GM12872 (cell line): ENCODE results near the gene CEP70.

Experiments used
- TF ChIP-seq, protein P1 (sequence below): IDR thresholded peaks from 3 replicates; pipeline ENCODE4 v1.5.1; 2011; ENCODE audit warnings: low read depth, mild to moderate bottlenecking, low read length, moderate library complexity; ENCODE audit not compliant: insufficient read depth

The CEP70 gene

DNA sequence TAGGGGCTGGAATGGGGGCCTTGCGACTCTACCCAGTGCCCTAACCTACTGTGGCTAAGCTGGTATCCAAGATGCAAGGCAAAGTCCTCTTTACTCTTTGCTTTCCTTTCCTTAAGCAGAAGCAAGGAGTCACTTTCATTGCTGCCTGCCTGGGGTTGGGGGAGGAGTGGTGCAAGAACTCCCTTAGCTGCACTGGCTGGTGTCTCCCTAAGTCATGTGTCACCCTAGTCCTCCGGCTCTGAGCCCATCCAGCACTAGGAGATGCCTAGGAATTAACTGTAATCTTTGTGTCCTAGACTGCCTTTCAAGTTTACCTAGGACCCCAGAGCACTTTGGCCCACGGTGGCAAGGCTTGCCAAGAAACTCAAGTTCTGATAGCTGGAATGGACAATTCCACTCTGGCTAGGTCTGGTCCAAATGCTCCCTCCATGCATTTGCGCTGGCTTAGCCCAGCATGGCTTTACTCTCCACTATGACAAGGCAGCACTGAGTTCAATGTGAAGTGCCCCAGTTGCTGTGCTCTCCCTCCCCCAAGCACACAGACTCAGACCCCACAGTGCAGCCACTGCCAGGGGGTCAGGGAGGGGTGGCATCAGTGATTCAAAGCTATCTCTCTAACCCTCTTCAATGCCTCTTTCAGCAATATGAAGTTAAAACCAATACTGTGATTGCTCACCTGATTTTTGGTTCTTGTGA is 100.9 kb downstream of the CEP70 start:
- TF ChIP-seq, protein P1, sequence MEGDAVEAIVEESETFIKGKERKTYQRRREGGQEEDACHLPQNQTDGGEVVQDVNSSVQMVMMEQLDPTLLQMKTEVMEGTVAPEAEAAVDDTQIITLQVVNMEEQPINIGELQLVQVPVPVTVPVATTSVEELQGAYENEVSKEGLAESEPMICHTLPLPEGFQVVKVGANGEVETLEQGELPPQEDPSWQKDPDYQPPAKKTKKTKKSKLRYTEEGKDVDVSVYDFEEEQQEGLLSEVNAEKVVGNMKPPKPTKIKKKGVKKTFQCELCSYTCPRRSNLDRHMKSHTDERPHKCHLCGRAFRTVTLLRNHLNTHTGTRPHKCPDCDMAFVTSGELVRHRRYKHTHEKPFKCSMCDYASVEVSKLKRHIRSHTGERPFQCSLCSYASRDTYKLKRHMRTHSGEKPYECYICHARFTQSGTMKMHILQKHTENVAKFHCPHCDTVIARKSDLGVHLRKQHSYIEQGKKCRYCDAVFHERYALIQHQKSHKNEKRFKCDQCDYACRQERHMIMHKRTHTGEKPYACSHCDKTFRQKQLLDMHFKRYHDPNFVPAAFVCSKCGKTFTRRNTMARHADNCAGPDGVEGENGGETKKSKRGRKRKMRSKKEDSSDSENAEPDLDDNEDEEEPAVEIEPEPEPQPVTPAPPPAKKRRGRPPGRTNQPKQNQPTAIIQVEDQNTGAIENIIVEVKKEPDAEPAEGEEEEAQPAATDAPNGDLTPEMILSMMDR = no peak

DNA sequence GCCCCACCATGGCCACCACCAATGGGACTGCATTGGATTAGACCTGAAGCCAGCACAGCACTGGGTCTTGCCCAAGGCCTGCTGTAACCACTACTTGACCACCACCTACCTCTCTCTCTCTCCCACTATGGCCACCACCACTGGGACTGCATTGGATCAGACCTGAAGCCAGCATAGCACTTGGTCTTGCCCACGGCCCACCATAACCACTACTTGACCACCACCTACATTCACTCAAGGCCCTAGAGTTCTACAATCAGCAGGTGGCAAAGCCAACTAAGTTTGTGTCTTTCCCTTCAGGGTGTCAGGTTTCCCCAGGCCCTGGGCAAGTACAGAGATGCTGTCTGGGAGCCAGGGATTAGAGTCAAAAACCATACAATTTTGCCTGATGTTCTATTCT is 102.1 kb downstream of the CEP70 start:
- TF ChIP-seq, protein P1 = no peak

DNA sequence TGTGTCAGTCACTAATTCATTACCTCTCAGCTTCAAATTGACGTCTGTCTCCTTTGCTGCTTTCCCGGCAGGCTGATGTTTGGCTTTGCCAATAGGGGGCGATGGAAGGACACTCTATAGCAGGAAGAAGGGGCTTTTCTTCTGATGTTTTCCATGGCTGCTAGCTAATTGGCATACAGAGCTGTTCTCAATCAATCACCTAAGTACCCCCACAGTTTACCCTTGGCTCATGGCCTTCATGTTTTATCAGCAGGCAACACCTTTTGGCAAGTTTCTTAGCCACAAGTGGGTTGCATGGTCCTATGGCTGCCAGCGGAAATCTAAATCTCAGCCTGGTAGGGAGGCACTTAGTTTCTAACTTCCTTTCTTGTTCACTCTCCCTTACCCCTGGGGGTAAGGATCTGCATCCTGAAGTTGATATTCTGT is 114.6 kb downstream of the CEP70 start:
- TF ChIP-seq, protein P1 = peak; percentile 87

DNA sequence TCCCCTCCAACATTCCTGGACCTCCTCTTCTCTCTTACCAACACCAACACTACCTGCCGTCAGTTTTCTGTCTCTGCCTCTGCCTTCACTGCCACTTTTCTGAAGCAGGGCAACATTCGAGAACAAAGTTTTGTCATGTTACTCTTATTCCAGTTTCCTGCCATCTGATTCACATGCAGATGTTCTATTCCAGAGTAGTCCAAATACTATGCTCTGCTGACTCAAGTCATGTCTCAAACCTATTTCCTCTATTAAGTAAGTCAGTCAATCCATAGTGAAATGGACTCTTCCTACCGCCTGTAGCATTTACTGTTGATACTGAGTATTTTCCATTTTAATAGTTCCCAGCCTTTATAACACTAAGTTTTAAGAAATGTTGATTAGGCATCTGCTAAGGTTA is 116.3 kb downstream of the CEP70 start:
- TF ChIP-seq, protein P1 = no peak

DNA sequence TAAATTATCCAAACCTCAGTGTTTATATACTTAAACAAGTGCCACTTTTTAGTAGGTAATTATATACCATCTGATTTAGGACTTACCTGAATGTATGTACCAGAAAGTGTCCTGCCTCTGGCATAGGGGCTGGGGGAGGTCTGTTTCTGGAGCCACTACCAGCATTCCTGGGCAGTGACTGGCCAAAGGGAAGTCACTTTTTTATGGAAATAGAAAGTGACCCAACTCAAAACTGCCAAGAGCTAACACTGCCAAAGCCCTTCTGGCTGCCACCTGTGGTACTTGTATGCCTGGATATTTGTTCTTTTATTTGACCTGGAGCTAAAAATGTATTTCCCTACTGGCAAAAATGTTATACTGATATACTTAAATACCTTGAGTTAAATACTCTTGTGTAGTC is 116.9 kb downstream of the CEP70 start:
- TF ChIP-seq, protein P1 = no peak

DNA sequence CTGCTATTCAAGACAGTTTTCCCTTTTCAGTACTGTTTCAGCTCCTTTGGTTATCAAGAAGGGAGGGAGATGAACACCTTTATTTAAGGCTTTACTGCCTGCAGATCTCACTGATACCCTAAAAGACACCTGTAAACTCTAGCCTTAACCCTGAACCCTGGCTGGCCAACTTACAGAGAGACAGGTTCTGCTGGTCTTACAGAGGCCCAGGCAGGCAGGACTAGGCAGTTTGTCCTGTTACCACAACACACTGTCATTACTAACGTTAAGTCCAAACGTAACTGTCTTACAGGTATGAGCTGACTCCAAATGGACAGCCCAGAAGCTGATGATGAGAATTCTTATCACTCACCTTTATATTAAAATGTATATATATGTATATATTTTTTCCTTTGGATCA is 117.5 kb downstream of the CEP70 start:
- TF ChIP-seq, protein P1 = no peak

DNA sequence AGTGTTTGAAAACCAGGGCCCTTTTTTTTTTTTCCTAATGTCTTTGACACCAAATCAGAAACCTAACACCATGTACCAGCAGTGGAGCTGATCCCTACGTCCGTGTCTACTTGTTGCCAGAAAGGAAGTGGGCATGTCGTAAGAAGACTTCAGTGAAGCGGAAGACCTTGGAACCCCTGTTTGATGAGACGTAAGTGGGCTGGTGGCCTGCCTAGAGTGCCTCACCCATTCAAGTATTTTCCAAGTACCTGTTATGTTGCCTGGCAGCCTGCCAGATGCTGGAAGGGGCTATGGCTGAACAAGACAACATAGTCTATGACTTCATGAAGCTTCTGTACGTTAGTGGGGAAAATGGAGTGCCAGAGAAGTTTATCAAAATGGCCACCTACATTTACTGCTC is 119.9 kb downstream of the CEP70 start:
- TF ChIP-seq, protein P1 = no peak
